KG1 (cell line): ENCODE results near the gene KRTAP9-4.
"Not testable (repeated sequence)": the region's sequence is repeated elsewhere in the genome, so short reads cannot be mapped to it uniquely, and the experiment has no call there.

Experiments used
- DNase-seq: peaks from one replicate; lab custom pipeline; 2025; lab: John Stamatoyannopoulos, UW

The KRTAP9-4 gene

DNA sequence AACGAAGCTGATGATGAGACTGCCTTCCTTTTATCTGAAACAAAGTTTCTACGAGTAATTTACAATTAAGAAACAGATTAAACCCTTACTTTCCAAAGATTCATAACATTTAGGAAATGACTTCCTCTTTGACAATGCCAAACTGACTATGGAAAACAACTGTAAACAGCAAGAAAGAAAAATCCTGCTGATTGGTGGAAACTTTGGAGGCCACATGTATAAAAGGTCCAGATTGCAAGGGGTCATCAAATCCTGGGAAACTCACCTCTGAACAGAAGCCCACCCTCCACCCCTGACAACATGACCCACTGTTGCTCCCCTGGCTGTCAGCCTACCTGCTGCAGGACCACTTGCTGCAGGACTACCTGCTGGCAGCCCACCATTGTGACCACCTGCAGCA lies 15.6 kb downstream of the KRTAP9-4 start, which contains the start of gene KRTAP9-6:
KRTAP9-6 (plus strand) TSS at position 301 of the 400 bp plus-strand sequence; CDS start at position 301, 0 bp downstream.
- no peak for DNase-seq

DNA sequence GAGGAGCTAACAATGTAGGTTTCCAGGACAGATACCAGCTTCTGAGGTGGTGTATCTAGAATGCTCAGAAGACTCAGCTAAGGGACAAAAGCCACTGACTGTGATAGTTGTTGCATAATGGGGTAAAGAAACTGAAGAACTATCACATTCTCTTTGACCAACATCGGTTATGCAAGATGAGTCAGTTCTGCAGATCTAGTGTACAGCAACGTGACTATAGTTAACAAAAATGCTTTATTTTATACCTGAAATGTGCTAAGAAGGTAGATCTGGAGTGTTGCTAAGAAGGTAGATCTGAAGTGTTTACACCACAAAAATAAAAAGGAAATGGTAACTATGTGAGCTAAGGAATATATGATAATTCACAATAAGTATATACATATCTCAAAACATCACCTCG lies 18.2 kb downstream of the KRTAP9-4 start:
- no peak for DNase-seq

DNA sequence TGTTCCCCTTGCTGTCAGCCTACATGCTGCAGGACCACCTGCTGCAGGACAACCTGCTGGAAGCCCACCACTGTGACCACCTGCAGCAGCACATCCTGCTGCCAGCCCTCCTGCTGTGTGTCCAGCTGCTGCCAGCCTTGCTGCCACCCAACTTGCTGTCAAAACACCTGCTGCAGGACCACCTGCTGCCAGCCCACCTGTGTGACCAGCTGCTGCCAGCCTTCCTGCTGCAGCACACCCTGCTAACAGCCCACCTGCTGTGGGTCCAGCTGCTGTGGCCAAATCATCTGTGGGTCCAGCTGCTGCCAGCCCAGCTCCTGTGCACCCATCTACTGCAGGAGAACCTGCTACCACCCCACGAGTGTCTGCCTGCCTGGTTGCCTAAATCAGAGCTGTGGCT lies 21.8 kb downstream of the KRTAP9-4 start:
- not testable (repeated sequence) for DNase-seq

DNA sequence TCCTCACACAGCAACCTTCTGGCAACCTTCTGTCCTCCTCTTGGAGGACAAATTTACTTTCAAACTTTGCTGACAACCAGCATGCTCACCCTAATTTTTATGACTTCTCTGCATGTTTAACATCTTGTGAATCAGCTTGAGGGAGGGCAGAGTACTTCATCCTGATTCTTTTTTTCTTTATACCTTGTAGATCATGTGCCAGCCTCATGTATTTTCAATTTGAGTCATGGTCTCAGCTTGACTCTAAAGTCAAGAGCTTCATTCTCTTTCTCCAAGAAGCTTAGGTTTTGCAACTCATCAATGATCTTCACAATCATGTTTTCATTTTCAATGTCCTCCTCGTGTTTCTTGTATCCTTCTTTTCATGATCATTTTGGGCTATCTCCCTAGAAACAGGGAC lies 22.4 kb downstream of the KRTAP9-4 start:
- DNase-seq: no peak

DNA sequence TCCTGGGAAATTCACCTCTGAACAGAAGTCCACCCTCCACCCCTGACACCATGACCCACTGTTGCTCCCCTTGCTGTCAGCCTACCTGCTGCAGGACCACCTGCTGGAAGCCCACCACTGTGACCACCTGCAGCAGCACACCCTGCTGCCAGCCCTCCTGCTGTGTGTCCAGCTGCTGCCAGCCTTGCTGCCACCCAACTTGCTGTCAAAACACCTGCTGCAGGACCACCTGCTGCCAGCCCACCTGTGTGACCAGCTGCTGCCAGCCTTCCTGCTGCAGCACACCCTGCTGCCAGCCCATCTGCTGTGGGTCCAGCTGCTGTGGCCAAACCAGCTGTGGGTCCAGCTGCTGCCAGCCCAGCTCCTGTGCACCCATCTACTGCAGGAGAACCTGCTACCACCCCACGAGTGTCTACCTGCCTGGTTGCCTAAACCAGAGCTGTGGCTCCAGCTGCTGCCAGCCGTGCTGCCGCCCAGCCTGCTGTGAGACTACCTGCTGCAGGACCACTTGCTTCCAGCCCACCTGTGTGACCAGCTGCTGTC lies 26.2 kb downstream of the KRTAP9-4 start, which contains the start of gene KRTAP9-7:
KRTAP9-7 (plus strand) TSS at position 51 of the 543 bp plus-strand sequence; CDS start at position 51, 0 bp downstream.
- DNase-seq: not testable (repeated sequence)

DNA sequence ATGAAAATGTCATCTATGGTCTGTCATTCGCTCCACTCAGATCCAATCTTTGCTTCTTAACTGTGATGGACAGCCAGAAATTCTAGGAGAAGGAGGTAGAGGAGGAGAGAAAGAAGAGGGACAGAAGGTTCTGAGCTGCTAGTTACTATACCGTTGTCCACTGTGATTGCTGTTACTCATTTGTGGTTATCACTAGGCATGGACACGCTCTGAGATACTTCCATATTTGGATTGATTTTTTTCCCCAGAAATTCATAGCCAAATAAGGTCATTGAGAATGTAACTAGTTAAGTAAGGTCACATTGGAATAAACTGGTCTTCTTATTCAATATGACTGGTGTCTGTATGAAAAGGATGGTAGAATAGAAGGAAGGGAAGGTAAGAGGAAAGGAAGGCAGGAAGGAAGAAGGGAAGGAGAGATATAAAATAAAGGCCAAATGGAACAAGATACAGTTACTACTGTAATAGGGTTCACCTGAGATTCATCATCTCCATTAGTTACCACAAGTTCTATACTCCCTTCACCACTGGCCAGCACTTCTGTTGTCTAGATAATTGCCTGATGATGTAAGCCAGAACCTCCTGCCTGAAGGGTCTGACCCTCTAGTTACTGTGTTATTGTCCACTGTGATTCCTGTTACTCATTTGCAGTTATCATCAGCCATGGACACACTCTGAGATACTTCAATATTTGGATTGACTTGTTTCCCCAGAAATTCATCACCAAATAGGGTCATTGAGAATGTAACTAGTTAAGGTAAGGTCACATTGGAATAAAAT lies 28.9 kb downstream of the KRTAP9-4 start:
- DNase-seq: no peak

DNA sequence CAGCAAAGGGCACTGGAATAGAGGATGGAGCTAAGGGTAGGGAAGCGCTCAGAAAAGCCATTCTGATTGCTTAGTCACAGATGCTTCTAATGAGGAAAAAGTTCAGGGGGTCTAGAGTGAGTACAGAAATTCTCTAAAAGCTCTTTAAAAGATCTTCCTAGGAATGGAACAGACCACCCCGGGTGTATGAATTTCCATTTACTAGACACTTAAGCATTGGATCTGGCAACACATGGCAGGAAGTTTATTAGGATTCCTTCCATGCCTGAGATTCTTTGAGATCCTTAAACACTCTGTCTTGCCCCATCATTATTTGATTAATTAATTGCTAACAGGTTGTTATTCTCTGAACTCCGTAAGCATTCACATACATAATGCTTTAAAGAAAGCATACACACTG lies 34.6 kb downstream of the KRTAP9-4 start:
- no peak for DNase-seq

DNA sequence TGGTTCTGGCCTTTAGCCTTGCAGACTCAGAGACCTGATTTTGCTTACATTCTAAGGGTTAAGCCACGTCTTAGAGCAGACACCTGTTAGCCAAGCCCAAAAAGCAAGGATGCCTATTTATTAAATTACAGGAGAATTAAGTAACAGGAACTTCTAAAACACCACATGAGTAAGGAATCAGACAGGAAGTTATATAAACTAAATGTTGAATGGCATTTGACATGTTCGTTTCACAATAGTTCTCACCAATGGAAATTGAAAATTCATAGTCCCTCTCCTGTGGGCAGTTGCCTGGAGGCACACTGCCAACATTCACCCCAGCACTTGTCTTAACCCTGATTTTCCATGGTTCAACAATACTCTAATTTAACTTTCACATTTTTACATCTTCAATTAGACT lies 35.1 kb downstream of the KRTAP9-4 start:
- no peak for DNase-seq

DNA sequence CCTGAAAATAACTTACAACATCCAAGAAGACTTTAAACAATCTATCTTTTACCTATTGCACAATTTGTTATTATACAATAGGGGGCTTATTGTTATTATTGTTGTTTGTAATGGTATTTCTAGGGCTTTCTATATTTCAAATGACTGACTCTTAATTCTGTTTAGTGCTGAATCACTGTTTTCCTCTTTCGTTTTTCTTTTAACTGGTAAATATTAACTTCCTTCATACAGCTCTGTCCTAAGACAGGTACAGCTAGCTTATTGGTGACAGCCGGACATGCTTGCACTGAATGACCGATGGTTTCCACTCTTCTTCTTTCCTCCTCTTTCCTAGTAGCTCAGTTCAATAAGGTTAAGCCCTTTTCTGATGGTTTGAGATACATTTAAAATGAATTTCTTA lies 37.6 kb downstream of the KRTAP9-4 start:
- DNase-seq: no peak

DNA sequence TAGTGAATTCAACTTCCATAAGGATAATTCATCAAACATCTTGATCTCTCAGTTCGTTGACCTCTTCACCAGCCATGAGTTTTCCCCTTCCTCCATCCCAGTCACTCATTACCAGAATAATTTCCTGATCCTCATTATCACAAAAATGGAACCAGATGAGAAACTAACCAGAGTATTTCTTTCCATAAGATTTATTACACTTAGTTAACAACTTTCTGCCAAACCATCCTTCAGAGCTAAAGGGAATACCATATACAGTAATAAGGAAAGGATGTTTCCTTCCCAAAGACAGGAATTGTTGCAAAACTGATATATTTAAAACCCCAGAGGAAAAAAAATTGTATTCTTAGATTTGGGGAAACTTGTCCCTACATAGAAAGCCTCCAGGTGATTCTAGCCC lies 44.5 kb downstream of the KRTAP9-4 start:
- DNase-seq: no peak

DNA sequence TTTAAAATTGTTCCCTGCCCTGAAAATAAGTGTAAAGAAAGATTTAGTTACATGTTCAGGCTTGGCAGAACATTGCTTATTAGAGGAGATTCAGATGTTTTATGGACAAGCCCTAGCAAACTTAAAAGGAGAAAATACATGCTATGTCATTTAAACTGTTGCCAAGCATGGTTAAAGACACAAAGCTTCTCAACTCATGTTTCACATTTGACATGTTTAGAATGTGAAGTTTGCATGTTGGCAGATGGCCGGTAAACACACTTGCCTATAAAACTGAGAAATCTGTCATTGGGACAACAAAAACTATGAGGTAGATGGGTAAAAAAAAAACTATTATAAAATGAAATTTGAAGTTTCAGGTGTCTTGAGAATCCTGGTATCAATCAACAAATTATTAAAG lies 47.4 kb downstream of the KRTAP9-4 start:
- no peak for DNase-seq

DNA sequence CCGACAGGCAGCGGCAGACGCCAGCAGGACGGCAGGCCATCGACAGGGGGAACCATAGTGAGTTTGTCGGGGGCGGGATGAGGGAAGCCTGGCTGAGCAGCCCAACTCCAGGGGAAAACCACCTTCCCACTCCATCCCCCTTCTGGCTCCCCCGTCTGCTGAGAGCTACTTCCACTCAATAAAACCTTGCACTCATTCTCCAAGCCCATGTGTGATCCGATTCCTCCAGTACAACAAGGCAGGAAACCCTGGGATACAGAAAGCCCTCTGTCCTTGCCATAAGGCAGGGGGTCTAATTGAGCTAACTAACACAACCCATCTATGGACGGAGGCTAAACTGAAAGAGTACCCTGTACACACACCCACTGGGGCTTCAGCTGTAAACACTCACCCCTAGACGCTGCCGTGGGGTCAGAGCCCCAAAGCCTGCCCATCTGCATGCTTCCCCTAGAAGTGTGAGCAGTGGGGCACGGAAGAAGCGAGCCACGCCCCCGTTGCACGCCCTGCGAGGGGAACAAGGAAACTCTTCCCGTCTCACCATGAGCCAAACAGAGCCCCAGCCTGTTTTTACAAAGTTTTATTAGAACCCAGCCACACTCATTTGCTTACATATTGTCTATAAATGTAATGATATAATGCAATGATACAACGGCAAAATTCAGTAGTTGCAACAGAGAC lies 49.1 kb downstream of the KRTAP9-4 start:
- no peak for DNase-seq
